Fibroblast of upper back skin (primary cell): ENCODE results near the gene OR7D2.
"Not testable (repeated sequence)": the region's sequence is repeated elsewhere in the genome, so short reads cannot be mapped to it uniquely, and the experiment has no call there.

Experiments used
- DNase-seq: peaks from one replicate; pipeline ENCODE4 v3.0.0-alpha.2; 2013

The OR7D2 gene

DNA sequence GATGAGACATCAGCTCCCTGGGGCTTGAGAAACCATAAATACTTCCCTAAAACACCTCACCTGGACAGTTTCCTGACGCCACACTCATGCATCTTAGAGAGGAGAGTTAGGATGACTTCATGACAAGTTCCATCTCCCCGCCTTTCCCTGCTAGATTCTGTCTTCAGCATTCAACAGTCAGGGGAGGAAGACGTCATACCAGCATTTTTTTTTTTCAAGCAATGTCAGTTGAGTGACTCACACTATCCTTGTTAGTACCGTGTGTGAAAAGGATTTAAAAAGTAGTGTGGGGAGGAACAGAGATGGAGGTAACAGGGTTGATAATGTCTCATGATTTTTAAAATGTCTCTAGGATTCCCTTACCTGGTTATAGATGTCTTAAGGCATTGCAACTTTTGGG, at the start of gene OR7D2:
Gene OR7D2 (plus strand): TSS at position 79 of the 400 bp plus-strand sequence. CDS start 6,803 bp downstream, outside the sequence.
- no peak for DNase-seq

DNA sequence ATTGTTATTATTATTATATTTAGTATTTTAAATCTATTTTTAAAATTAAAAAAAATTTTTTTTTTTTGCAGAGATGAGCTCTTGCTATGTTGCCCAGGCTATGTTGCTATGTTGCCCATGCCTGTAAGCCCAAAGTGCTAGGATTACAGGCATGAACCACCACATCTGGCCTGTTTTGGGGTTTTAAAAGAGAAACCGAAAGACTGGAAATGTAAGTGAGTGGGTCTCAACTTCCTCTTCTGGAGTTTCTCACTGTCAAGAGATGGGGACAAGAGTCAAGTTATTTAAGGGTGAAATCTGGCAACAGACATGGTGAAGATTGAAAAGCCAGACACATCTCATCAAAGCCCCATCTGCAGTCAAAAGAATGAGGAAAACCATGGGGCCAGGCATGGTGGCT, 47.8 kb upstream of the OR7D2 start:
- DNase-seq: no peak

GRCh38 chr19:9132422-9132821, 46.4 kb upstream of the OR7D2 start:
- no peak for DNase-seq

DNA sequence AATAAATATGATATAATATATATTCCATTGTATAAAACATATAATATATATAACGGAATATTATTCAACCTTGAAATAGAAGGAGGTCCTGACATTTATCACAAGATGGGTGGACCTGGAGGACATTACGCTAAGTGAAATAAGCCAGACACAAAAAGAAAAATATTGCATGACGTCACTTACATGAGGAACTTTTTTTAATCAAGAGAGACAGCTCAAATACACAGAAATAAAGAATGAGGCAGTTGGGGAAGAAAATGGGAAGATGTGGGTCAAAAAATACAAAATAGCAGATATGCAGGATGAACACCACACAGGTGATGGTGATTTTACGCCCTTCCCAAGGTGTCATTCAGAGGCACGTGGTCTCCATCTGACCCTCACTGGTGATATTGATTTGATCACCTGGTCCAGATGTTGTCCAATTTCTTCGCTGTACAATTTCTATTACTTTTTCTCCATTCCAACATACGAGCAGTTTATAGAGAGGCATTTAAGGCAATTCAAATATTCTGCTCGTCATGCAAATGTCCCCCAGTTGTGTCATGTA, 39.1 kb upstream of the OR7D2 start:
- no peak for DNase-seq

DNA sequence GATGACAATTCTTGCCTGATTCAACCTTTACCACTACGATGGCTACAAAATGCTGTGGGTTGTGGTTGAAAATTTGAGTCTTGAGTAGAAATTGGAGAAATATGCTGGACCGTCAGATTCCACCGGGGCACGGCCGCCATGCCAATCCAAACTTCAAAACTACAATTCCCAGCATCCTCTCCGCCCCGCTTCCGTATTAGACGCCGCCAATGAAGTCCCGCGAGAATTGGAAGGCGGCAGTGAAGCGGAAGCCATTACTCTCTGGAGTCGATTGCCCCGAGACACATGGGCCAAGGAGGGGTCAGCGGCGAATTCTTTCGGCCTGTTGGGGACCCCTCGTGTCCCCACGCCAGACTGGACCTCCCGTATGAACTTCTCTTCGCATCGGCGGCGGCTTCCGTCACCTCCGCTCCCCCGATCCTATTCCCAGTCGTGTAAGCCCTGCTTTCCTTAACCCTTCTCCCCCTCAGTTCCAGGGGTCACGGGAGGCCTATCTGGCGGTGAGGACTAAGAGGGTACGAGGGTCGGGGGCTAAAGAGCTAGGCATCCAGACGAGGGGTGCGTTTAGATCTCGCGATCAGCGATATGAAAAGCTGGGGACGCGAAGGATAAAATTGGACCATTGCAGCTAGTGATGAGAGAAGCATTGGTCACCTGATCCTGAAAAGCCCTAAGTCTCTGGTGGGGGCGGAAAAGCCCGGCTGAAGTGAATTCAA, 38.5 kb upstream of the OR7D2 start, which contains the start of gene ZNF317:
Gene ZNF317 (plus strand): TSS at position 239 of the 716 bp plus-strand sequence. CDS start 15,620 bp downstream, outside the sequence.
- peak; percentile 94 for DNase-seq

GRCh38 chr19:9144920-9145319, 33.9 kb upstream of the OR7D2 start:
- DNase-seq: no peak

GRCh38 chr19:9146882-9147281, 31.9 kb upstream of the OR7D2 start:
- no peak for DNase-seq

DNA sequence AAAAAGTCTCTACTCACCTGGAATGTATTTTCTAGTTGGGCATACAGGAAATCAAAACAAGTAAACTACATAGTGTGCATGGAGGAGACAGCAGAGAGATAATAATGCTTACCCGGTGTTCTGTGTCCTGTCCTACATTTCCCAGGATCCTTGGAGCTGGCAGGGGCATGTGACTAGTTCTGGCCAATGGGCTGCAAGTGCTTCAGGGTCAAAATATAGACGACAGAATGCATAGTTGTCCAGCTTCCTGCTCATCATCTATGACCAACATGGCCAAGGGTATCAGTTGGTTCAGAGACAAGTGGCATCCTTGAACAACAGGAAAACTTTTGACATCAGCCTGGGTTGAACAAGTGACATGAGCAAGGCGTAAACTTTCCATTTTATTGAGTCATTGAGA, 30.1 kb upstream of the OR7D2 start:
- DNase-seq: no peak

GRCh38 chr19:9149997-9150396, 28.8 kb upstream of the OR7D2 start:
- DNase-seq: no peak

- DNase-seq: no peak
These were observed 28.1 kb upstream of the OR7D2 start for GRCh38 chr19:9150650-9151049.

- no peak for DNase-seq
These were observed 27.4 kb upstream of the OR7D2 start for GRCh38 chr19:9151367-9151766.

GRCh38 chr19:9155591-9155990, 23.2 kb upstream of the OR7D2 start:
- DNase-seq: no peak

DNA sequence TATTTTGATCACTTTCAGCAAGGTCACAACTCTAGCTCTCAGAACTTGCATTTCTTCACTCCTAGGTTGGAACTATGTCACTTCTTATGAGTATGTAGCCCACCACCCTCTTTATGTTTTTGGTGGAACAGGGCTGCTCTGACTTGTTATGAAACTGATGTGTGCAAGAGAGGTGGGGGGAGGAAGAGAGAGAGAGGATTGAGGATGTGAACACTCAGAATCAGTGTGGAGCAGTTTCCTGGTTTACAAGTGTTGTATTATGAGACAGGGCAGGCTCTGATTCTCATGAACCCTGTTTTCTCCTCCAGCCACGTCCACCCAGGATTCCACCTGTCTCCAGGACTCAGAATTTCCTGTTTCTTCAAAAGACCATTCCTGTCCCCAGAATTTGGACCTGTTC, 22.5 kb upstream of the OR7D2 start:
- no peak for DNase-seq

DNA sequence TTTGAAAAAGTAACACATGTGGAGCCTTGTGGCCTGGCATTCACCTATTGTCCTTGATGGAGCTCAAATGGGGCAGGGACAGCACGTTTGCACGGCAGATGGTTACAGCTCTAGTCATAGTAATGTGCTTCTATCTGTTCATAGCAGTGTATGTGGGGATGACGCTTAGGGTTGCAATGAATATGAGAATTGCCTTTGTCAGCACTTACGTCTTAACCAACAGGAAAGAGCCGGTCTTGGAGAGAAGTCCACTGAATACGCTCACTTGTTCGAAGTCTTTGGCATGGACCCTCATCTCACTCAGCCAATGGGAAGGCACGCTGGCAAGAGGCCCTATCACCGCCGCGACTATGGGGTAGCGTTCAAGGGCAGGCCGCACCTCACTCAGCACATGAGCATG, 18.9 kb upstream of the OR7D2 start:
- no peak for DNase-seq

DNA sequence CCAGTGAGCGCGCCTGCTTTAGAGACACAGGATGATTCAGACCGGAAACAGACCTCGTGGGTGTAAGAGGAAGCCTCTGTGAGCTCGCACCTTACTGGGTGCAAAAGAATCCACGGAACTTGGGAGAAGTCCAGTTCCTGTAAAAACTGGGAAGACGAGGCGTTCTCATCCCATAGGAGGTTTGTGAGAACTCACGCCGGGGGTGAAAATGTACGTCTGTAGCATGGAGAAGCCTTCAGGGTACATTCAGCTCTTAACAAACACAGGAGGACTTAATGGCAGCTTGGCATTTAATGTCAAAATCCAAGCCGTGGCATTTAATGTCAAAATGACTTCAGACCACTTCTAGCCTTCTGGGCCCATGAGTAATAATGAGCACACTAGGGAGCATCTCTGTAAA, 17.4 kb upstream of the OR7D2 start:
- DNase-seq: no peak

DNA sequence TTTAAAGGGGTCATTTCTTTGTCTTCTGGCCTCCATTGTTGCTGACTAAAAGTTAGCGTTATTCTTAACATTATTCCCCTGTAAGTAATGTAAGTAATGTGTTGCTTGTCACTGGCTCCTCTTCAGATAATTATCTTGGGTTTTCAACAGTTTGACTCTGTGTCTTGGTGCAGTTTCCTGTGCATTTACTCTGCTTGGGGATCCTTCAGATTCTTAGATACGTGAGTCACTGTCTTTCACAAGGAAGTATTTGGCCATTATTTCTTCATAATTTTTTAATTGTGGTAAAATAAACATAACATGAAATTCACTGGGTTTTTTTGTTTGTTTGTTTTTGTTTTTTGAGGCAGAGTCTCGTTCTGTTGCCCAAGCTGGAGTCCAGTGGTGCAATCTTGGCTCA, 13.5 kb upstream of the OR7D2 start:
- DNase-seq: no peak

GRCh38 chr19:9166846-9167245, 11.9 kb upstream of the OR7D2 start:
- no peak for DNase-seq

- DNase-seq: no peak
These were observed 7.3 kb upstream of the OR7D2 start for GRCh38 chr19:9171393-9171991.

GRCh38 chr19:9175326-9175725, 3.5 kb upstream of the OR7D2 start:
- no peak for DNase-seq

DNA sequence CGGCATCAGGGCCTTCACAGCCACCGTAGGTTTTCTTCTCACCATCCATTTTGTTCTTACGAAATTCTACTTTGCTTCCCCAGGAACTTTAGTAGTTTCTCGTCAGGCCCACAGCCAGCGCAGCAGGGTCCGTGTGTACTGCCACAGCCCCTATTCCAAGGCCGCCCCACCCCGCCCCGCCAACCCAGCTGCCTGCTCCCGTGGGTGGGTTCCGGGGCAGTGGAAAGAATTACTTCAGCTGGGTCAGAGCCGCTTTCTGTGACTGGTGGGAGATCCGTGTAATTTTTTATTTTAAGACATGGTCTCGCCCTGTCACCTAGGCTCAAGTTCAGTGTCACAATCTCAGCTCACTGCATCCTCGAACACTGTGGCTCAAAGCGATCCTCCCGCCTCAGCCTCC, 4.2 kb downstream of the OR7D2 start:
- no peak for DNase-seq

GRCh38 chr19:9187191-9187590, 8.4 kb downstream of the OR7D2 start:
- DNase-seq: no peak

DNA sequence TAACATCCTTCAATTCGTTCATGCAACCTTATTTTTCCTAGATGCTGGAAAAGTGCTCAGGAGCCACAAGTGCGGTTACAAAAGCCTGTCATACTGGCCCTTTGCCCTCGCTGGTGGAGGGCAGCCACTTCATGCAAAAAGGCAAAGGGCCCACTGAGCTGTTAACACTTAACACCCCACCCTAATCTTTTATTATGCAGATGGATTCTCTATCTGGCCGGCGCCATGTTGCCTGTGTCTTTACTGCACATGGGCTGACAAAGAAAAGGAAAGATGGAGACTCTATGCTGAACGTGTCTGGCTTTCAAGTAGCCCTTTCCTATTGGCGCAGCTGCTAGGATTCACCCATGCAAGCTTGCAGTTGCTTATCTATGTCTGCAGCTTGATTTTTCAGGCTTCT, 10.8 kb downstream of the OR7D2 start:
- no peak for DNase-seq

- DNase-seq: not testable (repeated sequence)
These were observed 19.3 kb downstream of the OR7D2 start for GRCh38 chr19:9198044-9198443.

GRCh38 chr19:9205501-9206113, 26.8 kb downstream of the OR7D2 start:
- peak; percentile 60 for DNase-seq
